ENCODE data around the gene PFDN6.

PFDN6 gene

GRCh38 chr6:33295621-33296369 lies 6.4 kb downstream of the PFDN6 start:
- DNase-seq (ENCODE audit: low read depth) = no peak

- no peak for DNase-seq (ENCODE audit: low read depth)
Measured at GRCh38 chr6:33296797-33297405, 7.5 kb downstream of the PFDN6 start.

GRCh38 chr6:33297406-33297955 lies 8.1 kb downstream of the PFDN6 start:
- no peak for DNase-seq (ENCODE audit: low read depth)

GRCh38 chr6:33297956-33298772 lies 8.8 kb downstream of the PFDN6 start:
- DNase-seq (ENCODE audit: low read depth) = no peak

GRCh38 chr6:33298773-33299236 lies 9.4 kb downstream of the PFDN6 start, which contains the start of gene RGL2:
TSS of gene RGL2 (minus strand) at chr6:33298942. CDS start at chr6:33298610, 332 bp downstream.
- no peak for DNase-seq (ENCODE audit: low read depth)

GRCh38 chr6:33299237-33299944 lies 10.0 kb downstream of the PFDN6 start:
- DNase-seq (ENCODE audit: low read depth) = peak; percentile 91

- DNase-seq (ENCODE audit: low read depth) = no peak
Measured at GRCh38 chr6:33301877-33302276, 12.5 kb downstream of the PFDN6 start.

GRCh38 chr6:33304216-33304615 lies 14.8 kb downstream of the PFDN6 start:
- DNase-seq (ENCODE audit: low read depth) = no peak

- DNase-seq (ENCODE audit: low read depth) = no peak
Measured at GRCh38 chr6:33305052-33305451, 15.7 kb downstream of the PFDN6 start.

GRCh38 chr6:33306356-33306755 lies 17.0 kb downstream of the PFDN6 start:
- no peak for DNase-seq (ENCODE audit: low read depth)

GRCh38 chr6:33312361-33313104 lies 23.1 kb downstream of the PFDN6 start:
- DNase-seq (ENCODE audit: low read depth) = peak; percentile 73

GRCh38 chr6:33313105-33313708 lies 23.8 kb downstream of the PFDN6 start:
- no peak for DNase-seq (ENCODE audit: low read depth)

- peak; percentile 81 for DNase-seq (ENCODE audit: low read depth)
Measured at GRCh38 chr6:33313709-33314514, 24.5 kb downstream of the PFDN6 start, which contains the start of gene TAPBP. TSS of gene TAPBP (minus strand) at chr6:33314078. CDS start at chr6:33314041, 37 bp downstream.

- DNase-seq (ENCODE audit: low read depth) = peak; percentile 45
Measured at GRCh38 chr6:33314515-33314942, 25.1 kb downstream of the PFDN6 start.

- no peak for DNase-seq (ENCODE audit: low read depth)
Measured at GRCh38 chr6:33314943-33315792, 25.8 kb downstream of the PFDN6 start.

- DNase-seq (ENCODE audit: low read depth) = no peak
Measured at GRCh38 chr6:33315793-33316602, 26.6 kb downstream of the PFDN6 start.

- DNase-seq (ENCODE audit: low read depth) = no peak
Measured at GRCh38 chr6:33316603-33317418, 27.4 kb downstream of the PFDN6 start.
